GM21825 (cell line): ENCODE results near the gene NRXN3.

Experiments used
- ATAC-seq: cut with Tn5 transposase; IDR thresholded peaks from one replicate; pipeline ENCODE4 v1.9.1; 2021; ENCODE audit warnings: mild to moderate bottlenecking, moderate library complexity; ENCODE audit not compliant: unreplicated experiment

NRXN3 gene

GRCh38 chr14:78872837-78873236 is 702.7 kb downstream of the NRXN3 start:
- ATAC-seq, result no peak

GRCh38 chr14:78873581-78873980 is 703.4 kb downstream of the NRXN3 start:
- no peak for ATAC-seq

GRCh38 chr14:78875049-78875448 is 704.9 kb downstream of the NRXN3 start:
- ATAC-seq, result no peak

- no peak for ATAC-seq
These were observed 715.7 kb downstream of the NRXN3 start for GRCh38 chr14:78885884-78886283.

GRCh38 chr14:78897443-78897842 is 727.3 kb downstream of the NRXN3 start:
- no peak for ATAC-seq

GRCh38 chr14:78902010-78902623 is 731.9 kb downstream of the NRXN3 start:
- ATAC-seq, result no peak

- no peak for ATAC-seq
These were observed 733.9 kb downstream of the NRXN3 start for GRCh38 chr14:78904094-78904493.

GRCh38 chr14:78917462-78917861 is 747.3 kb downstream of the NRXN3 start:
- no peak for ATAC-seq

- ATAC-seq, result no peak
These were observed 751.7 kb downstream of the NRXN3 start for GRCh38 chr14:78921856-78922255.

- ATAC-seq, result no peak
These were observed 757.1 kb downstream of the NRXN3 start for GRCh38 chr14:78927261-78927660.

GRCh38 chr14:78933166-78933565 is 763.0 kb downstream of the NRXN3 start:
- ATAC-seq, result no peak

- no peak for ATAC-seq
These were observed 763.9 kb downstream of the NRXN3 start for GRCh38 chr14:78933948-78934524.

GRCh38 chr14:78946949-78947348 is 776.8 kb downstream of the NRXN3 start:
- ATAC-seq, result no peak

GRCh38 chr14:78947681-78948080 is 777.5 kb downstream of the NRXN3 start:
- no peak for ATAC-seq

GRCh38 chr14:78950649-78951048 is 780.5 kb downstream of the NRXN3 start:
- ATAC-seq, result no peak

- ATAC-seq, result no peak
These were observed 781.4 kb downstream of the NRXN3 start for GRCh38 chr14:78951602-78952001.

- ATAC-seq, result no peak
These were observed 789.6 kb downstream of the NRXN3 start for GRCh38 chr14:78959674-78960264.

GRCh38 chr14:78967111-78967809 is 797.1 kb downstream of the NRXN3 start:
- ATAC-seq, result no peak

- no peak for ATAC-seq
These were observed 798.1 kb downstream of the NRXN3 start for GRCh38 chr14:78968265-78968664.

GRCh38 chr14:78970677-78971076 is 800.5 kb downstream of the NRXN3 start:
- no peak for ATAC-seq

GRCh38 chr14:78972440-78972839 is 802.3 kb downstream of the NRXN3 start:
- no peak for ATAC-seq

- no peak for ATAC-seq
These were observed 804.5 kb downstream of the NRXN3 start for GRCh38 chr14:78974691-78975090.
